NCI-H748 (cell line): ENCODE data around the gene GPHN.

Source experiments
- DNase-seq: peaks from one replicate; lab custom pipeline; 2025; ENCODE audit not compliant: unreplicated experiment; lab: John Stamatoyannopoulos, UW

The GPHN gene

DNA sequence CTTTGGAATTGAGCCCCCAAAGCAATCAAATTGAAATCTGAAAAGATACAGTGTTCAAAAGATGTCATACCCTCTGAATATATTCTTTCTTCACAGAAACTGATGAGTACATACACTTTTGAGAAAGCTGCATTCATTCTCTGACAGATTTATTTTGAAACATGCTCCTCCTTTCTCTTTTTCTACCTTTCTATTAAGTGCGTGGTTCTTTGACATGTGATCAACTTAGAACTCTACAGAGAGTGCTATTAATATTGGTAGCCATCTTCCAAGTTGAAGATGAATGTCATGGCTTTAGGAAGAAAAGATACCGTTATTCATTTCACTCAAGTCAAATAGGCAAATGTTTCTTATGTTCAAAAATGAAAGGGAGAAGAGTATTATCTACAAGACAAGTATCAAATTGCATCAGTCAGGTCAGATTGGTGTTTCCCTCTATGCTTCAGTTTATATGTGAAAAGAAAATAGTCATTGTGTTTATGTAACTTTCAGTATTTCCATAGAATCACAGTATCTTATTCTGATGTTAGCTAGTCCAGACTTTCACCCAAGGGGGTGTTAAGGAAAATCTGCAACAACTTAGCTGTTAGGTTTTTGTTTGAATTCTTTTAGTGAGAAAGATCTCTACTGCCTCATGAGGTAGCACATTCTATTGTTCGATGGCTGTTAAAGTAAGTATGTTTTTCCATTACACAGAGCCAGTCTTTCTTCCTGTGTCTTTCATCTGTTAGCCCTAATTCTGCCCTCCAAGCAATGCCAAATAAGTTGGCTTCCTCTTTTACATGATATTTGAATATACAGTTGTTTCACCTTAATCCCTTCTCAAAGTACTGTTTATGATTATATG is 625.9 kb downstream of the GPHN start:
- no peak for DNase-seq

DNA sequence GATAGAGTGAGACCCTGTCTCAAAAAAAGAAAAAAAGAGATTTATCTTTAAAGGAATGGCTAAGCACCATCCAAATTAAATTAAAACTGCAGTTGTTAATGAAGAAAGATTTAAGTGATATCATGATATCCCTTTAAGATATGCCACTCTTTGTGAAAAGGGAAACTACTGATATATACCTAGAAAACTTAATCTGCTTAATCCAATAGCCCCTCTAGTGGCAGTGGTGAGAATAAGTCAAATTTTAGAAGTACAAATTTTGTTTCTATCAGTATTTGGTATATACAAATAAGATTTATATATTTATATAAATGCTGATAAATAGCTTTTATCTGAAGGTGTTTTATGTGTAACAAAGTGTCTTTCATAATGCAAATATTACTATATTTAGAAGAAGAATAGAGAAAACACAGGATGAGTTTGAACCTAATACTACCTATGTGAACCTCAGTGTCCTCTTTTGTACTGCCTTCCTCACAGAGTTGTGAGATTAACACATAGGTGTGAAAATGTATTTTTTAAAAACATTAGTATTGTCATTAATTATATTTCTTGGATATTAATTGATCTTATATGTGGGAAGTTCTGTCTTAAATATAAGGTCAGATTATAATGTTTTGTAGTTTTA is 629.9 kb downstream of the GPHN start:
- DNase-seq = peak; percentile 2

DNA sequence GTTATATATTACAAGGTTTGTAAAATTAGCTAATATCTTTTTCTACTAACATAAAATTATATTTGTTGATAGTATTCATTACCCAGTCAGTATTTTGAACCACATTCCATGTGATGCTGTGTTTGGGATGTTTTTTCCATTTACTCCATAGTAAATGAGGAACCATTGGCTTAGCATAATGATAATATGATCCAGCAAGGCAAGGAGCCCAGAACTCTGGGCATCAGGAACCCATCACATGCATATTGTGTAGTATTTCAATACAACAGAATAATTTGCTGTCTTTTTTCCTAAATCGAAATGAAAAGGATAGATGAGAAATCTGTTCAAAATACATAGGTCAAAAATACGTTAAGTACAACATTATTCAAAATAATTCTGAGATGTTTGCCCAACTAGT is 632.6 kb downstream of the GPHN start:
- DNase-seq = no peak

DNA sequence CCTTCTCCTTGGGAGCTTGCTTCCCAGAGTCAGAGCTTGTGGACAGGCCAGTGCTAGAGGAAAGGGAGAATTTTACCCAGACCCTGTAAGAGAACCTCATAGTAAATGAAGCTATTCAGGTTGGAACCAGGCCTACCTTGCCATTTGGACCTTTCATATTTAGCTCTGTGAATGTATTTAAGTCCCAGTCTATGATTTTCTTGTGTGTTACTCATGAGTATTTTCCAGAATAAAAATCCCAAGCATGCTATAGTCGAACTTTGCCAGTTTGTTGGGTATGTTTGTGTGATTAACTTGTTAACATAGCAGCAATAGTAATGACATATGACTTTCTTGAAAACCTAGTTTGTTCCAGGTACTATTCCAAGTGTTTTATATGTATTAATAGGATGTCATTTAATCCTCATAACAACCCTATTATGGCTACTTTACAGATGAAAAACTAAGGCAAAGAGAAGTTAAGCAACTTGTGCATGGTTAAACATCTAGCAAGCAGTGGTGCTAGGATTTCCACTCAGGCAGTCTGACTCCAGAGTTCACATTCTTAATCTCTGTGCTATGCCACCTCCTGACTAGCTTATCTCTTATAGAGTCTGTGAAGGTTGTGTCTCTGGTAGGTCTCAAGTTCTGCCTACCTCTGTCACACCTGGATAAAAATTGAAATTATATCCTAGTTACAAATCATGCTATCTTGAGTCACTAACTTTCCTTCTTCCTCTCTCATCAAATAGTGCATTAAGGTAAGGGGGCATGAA is 633.4 kb downstream of the GPHN start:
- DNase-seq = no peak

DNA sequence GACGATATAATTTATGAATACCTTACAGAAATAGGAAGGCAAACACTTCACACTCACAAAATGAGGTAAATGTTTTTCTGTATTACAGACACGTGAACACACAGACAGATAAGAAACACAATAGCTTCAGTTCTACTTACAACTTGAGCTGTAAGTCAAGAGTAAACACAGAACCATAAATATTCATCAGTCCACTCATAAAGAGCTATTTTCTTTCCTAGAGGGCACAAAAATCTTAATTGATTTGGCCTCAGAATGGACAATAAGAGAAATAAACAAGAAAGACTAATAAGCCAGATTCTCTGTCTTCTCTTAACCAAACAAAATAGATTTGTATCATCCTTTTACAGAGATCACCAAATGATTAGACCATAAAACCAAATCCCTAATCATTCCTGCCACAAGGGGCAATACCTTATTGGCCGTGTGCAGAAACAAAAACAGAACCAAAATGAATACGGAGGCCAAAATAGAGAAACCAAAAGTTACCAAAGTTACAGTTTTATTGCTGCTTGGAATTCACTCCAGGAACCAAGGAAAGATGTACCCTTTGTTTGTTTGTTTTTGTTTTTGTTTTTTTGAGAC is 643.2 kb downstream of the GPHN start:
- DNase-seq = no peak

DNA sequence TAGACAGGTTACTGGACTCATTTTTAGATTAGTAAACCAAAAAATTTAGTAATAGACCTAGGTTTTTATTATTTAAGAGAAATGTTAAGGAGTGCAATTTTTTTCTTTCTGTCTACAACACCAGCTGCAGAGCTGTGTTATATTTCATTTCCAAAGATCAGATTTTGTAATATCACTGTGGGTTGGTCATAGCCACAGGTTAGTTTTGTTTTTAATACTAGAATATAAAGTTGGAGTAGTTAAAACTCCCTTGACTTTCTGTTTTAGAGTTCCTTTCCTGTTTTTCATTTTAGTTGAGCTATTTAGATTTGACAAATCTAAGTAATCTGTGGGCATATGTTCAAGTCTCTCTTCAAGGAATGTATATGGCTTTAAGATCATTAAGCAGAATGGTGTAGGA is 650.6 kb downstream of the GPHN start:
- DNase-seq = no peak

DNA sequence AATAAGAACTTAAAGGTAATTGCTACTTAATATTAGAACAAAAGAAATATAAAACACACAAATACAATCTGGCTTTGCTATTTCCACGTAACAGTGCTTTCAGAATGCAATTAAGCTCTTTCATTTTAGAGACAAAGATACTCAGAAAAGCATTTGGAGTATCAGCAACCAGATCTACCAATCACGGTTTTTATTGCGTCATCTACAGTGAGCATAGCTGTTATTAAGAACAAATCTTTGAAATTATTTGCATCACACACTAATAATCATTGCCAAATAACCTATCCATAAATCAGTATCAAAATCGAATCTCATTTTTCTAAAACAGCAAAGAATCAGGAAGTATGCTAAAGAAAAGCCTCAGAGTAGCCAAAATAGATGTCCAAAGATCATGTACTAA is 654.4 kb downstream of the GPHN start:
- DNase-seq = no peak

DNA sequence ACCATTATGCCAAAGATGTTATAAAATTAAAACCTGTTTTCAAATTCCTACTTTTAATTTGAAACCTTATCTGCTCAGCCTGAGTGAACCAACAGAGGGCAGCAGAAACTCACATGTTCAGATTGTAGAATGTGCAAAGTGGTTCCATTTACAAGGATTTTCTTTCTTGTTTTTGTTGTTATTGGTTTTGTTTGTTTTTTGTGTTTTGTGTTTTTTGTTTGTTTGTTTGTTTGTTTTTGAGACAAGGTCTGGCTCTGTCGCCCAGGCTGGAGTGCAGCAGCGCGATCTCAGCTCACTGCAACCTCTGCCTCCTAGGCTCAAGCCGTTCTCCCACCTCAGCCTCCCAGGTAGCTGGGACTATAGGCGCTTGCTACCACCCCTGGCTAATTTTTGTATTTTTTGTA is 658.5 kb downstream of the GPHN start:
- peak; percentile 32 for DNase-seq

DNA sequence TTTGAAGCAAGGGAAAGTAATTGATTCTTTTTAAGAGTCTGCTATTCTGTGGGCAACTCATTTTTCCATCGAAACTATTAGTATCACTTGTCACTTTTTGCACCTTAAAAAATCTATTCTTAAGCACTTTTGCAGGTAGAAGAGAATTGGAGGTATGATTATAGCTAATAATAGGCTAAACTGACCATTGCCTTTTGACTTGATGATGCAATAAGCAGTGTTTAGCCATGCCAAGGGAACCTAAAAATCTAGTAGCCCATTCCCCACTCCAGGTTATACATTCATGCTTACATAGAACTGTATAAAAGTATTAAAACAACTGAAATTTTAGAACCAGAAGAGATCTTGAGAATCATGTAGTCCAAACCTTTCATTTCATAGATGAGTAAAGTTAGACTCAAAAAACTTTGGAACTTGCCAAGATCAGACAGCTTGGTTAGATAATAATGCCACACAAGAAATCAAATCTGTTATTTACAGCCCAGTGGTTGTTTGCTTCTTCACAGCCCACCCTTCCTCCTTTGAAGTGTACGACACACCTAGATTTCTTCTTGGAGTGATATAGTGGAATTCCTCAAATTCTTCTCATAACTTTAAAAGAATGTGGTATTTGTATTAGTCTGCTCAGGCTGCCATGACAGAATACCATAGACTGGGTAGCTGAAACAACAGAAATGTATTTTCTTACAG is 659.6 kb downstream of the GPHN start:
- DNase-seq = no peak

DNA sequence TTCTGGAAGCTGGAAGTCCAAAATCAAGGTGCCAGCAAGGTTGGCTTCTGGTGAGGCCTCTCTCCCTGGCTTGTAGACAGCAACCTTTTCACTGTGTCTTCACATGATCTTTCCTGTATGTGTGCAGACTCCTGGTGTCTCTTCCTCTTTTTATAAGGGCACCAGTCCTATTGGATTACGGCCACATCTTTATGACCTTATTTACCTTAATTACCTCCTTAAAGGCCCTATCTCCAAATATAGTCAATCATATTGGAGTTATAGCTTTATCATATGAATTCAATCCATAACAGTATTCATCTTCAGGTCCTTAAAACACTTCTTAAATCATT is 660.1 kb downstream of the GPHN start:
- DNase-seq = no peak

DNA sequence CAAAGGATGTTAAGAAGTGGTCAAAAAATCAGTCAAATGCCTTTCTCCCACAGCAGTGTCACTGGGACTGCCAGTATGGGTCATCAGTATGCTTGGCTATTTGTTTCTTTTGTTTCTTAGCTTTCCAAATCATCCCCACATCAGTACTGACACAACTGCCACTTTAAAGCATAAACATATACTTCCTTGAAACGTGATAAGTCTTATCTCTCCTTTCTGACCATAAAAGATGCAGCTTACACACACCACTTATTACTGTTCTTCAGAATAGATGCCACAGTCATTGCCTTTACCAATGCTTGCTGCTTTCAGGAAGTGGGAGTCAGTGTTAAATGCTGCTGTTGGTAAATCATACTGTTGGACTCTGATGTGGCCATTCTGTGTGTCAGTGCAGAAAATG is 662.7 kb downstream of the GPHN start:
- no peak for DNase-seq

DNA sequence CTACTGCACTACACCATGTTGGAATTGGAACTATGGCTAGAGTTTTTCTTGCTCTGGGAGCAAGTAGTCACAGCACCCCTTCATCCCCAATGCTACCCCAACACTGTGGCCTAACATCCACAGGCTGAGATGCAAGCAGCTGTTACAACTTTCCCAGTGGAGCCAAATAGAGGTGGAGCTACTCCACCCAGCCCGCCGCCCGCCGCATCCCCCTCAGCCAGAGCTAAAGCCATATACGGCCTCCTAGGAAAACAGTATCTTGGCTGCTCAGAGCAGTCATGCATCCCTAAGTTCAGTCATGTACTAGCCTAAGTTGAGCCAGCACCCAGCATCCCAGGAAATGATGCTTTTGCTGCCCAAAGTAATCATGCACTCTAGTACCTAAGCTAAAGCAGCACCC is 664.1 kb downstream of the GPHN start:
- DNase-seq = no peak

DNA sequence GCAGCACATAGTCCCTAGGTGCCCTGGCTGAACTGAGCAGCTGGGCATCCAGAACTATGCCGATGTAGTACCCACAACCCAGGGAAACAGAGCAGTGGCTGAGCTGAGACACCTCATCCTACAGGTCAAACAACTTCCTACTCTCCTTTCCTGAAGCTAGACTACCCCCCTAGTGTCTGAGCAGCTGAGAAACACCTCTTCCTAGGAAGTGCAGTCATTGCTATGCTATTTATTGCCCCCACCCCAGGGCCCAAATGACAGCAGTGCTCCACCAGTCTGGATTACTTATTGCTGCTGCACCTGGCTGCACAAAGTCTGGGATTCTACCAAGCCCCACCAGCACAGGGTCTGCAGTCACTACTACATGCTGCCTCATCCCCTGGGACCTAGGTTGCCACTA is 664.6 kb downstream of the GPHN start:
- no peak for DNase-seq

DNA sequence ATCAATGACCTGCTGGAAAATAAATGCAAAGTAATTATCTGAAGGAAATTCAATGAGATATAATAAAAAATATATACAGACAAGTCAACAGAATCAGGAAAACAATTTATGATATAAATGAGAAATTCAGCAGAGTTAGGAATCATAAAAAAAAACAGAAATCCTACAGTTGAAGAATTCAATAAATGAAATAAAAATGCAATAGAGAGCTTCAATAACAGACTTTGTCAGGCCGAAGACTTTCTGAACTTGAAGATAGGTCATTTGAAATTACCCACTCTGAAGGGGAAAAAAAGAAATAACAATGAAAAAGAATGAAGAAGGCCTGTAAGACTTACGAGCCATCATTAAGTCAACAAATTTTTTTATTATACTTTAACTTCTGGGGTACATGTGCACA is 665.8 kb downstream of the GPHN start:
- DNase-seq = no peak

DNA sequence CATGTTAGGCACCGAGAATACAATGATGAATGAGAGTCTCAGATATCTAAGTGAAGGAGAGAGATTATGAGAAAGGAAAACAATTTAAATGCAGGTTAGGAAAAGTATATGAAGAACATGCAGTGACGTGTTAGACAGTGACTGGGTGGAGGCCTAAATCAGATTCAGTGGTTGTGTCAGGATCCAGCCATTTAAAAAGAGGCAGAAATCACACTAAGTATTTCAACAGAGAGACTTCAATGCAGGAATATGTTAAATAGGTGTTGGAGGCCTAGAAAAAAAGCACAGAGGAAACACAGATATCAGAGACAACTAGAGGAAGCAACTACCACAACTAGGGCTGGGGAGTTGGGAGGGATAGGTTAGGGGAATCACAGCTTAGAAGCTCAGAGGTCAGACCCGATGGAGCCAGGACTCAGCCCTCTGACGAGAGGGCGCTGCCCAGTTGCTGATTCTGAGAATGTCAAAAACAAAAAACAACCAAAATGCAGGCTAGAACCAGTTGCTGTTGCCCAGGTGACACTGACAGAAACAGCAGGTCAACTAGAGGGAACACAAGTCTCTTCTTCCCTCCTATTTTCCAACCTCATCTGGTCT is 678.3 kb downstream of the GPHN start:
- no peak for DNase-seq

DNA sequence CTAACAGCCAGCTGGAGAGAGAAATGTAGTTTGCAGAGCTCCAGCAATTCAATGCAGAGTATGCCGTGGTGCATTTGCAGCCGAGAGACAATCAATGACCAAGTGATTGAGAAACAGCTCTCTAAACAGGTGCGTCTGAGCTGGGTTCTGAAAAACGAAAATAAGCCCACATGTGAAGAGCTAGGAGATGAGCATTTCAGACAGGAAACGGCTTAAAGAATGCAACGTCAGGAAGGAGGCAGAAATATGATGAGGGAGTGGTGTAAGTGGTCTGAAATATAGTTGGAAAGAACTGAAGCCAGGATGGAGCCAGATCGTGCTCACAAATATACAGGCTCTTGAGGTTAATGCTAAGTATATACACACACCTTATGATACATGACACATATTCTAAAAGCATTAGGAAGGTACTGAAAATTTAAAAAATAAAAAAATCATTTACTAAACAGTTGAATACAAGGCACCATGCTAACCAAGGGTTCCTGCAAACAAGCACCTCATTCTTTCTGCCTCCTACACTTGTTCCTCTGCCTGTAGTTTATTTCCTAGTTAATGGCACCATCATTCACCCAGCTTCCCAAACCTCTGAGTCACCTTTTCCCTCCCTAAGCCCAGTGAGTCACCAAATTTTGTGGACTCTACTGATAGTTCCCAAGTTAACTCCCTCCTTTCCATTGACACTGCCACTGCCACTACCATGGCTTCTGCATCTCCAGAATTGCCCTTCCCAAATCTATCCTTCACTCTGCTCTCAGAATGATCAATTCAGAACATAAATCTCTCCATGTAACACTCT is 679.0 kb downstream of the GPHN start:
- DNase-seq = no peak

DNA sequence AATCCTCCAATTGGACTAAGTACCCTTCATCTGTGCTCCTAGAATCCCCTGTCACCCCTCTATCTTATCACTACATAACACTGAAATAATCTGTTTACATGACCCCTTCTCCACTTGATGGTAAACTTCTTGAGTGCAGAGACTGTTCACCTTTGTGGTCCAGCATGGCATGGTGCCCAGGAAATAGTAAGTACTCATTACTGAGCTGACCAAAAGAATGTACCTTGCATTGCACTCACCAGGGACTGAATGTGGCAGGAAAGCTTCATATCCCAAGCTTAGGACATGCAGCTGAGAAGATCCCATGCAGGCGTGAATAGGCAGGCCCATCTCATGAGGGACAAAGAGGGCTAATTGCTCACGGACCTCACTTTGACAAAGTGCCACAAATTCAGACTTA is 679.9 kb downstream of the GPHN start:
- DNase-seq = no peak

DNA sequence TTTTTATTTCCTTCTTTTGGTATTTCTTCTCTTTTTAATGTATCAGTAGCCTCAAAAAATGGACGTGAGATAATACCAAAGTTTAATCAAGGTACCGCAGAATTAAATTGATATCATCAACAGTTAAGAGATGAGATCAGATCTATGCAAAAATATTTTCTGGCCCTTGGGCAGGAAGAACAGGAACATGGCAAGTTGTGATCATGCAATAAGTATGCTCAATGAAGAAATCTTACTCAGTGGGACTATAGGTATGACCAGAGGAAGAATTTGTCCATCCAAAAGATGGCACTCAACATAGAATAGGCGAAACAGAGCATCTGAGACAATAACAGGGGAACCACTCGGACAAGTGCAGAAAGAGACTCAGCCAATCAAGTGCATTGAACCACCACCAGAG is 680.4 kb downstream of the GPHN start:
- DNase-seq = no peak

DNA sequence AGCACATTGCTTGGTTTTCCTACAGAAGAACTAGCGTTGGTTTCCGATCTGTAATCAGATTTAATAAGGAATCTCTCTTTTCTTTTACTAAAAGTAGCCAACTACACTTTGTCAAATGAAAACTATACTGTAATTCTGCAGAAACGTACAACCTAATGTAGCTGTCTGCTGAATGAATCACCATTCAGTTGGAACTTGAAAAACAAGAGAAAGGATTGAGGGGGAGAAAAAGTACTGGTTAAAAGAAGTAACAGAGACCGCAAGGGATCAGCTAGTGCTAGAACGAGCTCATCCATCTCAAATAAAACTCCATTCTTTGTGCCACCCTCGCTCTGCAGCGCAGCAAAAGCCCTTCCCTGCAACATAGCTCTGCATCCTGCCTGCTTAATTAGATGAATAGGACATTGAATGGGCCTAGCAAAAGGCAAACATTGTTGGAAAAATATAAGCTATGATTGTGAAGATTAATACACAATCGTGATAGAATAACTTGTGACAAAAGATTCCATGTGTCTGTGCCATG is 683.9 kb downstream of the GPHN start:
- DNase-seq = no peak

DNA sequence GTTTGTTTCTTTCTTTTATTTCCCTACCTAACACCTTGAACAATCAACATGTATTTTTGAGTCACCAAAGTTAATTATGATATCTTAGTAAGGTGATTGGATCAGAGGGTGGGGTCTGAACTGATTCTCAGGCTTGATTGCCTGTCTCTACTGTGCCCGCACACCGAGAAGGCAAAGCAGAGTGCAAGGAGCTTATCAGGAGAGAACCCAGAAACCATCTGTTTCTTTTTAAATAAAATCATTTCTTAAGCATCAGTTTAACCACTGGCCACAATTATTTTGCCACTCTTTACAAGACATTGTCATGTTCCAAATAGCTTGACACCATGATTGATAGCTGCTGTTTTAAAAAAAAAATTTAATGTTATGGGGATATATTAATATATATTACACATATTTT is 684.4 kb downstream of the GPHN start:
- no peak for DNase-seq
